ENCODE measurements around the gene AGTRAP.

AGTRAP gene

DNA sequence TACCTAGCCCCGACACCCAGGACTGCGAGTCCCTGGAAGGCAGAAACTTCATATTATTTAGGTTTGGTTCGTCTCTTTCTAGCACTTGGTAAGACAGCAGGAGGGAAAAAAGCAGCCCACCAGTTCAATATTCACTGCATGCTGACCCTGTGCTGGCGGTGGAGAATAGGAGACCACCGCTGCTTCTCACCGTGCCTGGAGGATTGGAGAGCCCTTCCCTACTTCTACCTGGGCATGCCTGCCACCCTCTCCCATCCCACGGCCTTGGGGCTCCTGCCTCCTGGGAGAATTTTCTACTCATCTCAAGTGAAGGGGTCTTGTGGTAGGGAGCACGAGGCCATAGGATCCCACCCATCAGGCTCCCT, 64.4 kb downstream of the AGTRAP start:
- DNase-seq (ENCODE audit: low read depth): no peak

All from stimulated activated CD8-positive, alpha-beta memory T cell treated with anti-CD3 and anti-CD28 coated beads, Interleukin-4, amount 100 ng/mL, for 24 hours (primary cell).